ENCODE measurements around the gene PIP4K2B. TPM values are rescaled to one million over a fixed set of nuclear protein-coding genes. Genes with fewer than 3 reads are reported as not detected.
A peak's percentile ranks its signal among the peaks of the same experiment; 100 is the strongest.

The PIP4K2B gene
- total and polyA plus RNA-seq, 8 donors = 39.8 to 94.3 (median 87.0) TPM

- peaks cover 0 to 3% of the 10 kb centered on the region in 2 donors for H3K4me1 ChIP-seq
- ATAC-seq = no peak
- TF ChIP-seq, protein P1, sequence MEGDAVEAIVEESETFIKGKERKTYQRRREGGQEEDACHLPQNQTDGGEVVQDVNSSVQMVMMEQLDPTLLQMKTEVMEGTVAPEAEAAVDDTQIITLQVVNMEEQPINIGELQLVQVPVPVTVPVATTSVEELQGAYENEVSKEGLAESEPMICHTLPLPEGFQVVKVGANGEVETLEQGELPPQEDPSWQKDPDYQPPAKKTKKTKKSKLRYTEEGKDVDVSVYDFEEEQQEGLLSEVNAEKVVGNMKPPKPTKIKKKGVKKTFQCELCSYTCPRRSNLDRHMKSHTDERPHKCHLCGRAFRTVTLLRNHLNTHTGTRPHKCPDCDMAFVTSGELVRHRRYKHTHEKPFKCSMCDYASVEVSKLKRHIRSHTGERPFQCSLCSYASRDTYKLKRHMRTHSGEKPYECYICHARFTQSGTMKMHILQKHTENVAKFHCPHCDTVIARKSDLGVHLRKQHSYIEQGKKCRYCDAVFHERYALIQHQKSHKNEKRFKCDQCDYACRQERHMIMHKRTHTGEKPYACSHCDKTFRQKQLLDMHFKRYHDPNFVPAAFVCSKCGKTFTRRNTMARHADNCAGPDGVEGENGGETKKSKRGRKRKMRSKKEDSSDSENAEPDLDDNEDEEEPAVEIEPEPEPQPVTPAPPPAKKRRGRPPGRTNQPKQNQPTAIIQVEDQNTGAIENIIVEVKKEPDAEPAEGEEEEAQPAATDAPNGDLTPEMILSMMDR (IDR thresholded peaks at IDR 0.05) = no peak
Measured at GRCh38 chr17:38762231-38762630, 37.1 kb downstream of the PIP4K2B start.

DNA sequence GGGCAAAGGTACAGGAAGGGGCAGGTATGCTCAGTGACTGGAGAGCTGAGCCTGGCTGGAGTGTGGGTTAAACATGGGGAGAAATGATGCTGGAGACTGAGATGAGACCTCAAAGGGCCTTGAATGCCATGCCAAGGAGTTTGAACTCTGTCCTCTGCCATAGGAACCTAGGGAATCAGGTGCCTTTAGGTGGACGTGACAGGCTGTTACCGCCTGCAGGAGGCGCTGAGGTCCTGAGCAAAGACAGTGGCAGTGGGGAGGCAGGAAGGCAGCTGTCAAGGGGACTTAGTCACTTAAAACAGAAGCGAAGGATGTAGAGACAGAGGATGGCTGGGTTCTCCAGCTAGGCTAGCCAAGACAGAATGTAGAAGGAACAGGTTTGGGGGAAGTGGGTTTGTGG, 37.7 kb downstream of the PIP4K2B start:
- H3K9me3 ChIP-seq = no peaks in the 10 kb centered on the region
- H3K4me3 ChIP-seq = no peak overlapping the region
- TF ChIP-seq, protein P1 (IDR thresholded peaks at IDR 0.05) = no peak
- peaks cover 0 to 3% of the 10 kb centered on the region in 2 donors for H3K4me1 ChIP-seq
- H3K36me3 ChIP-seq = peaks cover 0 to 100% of the 10 kb centered on the region in 2 donors
- H3K27me3 ChIP-seq = no peaks in the 10 kb centered on the region
- ATAC-seq (no peak), DNase-seq (no peak)
- no peak overlapping the region for H3K27ac ChIP-seq
- intact Hi-C loops (cut with DNase I) = no loop called here

More at GRCh38 chr17:38762231-38762630, 37.1 kb downstream of the PIP4K2B start:
- Histone ChIP-seq H3K36me3 (peaks cover 0 to 100% of the 10 kb centered on the region in 2 donors), H3K9me3 (no peaks in the 10 kb centered on the region), H3K27ac (no peak overlapping the region), H3K27me3 (no peaks in the 10 kb centered on the region), H3K4me3 (no peak overlapping the region)
- intact Hi-C loops (cut with DNase I) = no loop called here
- no peak for DNase-seq

- Histone ChIP-seq H3K36me3 (peaks cover 0 to 43% of the 10 kb centered on the region in 2 donors), H3K4me3 (peak overlapping the region; percentile 91 to 97), H3K27me3 (peaks cover 0 to 36% of the 10 kb centered on the region in 2 donors), H3K9me3 (no peaks in the 10 kb centered on the region), H3K4me1 (peaks cover 10 to 54% of the 10 kb centered on the region in 2 donors), H3K27ac (peak overlapping the region; percentile 76 to 90)
- TF ChIP-seq, protein P1 (IDR thresholded peaks at IDR 0.05) = no peak
- DNase-seq (peak in 1 of 4 donors; percentile 80), ATAC-seq (no peak)
- intact Hi-C loops (cut with DNase I) = no loop called here
Measured at GRCh38 chr17:38753071-38753506, 46.3 kb downstream of the PIP4K2B start.

DNA sequence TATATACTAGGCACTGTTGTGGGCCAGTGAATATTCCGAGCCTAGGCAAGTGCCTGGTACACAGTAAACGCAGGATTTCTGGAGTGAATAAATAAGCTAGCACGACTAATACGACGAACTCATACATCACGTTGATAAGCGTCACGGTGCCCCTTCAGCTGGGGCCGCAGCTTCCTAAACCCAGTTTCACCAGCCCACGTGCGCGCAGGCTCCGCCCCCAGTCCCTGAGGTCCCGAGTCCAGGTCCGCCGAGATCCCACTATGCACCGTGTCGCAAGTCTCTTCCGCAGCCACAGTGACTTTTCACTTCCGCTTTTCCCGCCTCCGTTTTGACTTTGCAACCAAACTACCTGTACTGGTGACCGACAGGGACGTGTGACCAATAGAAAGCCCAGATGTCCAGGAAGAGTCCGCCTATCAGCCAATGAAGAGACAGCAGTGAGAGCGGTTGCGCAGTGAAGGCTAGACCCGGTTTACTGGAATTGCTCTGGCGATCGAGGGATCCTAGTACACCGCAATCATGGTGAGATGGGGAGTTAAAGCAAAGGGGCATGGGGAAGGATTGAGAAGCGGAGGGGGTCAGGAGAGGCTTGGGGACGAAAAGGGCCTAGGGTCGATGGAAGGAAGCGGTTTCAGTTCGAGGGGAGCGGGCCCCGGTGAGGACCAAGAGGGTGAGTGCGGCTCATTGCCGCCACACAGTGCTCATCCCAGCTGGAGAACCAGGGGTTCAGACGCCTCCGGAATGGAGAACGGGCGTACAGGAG, 46.9 kb downstream of the PIP4K2B start, which contains the start of gene PSMB3:
Gene PSMB3, plus strand, starts transcription at position 434 of the 763 bp plus-strand sequence. Its CDS starts 86 bp downstream, at position 520.
- Histone ChIP-seq H3K27me3 (peaks cover 0 to 42% of the 10 kb centered on the region in 2 donors), H3K27ac (peak within 1 kb of the TSS; percentile 88 to 90), H3K4me1 (peaks cover 10 to 59% of the 10 kb centered on the region in 2 donors), H3K4me3 (peak within 1 kb of the TSS; percentile 91 to 97), H3K9me3 (no peaks in the 10 kb centered on the region), H3K36me3 (peaks cover 0 to 37% of the 10 kb centered on the region in 2 donors)
- TF ChIP-seq, protein P1 (IDR thresholded peaks at IDR 0.05) = peak in 1 of 2 donors; percentile 20
- ATAC-seq (peak; percentile 79), DNase-seq (peak; percentile 97 to 99 (median 98))
- intact Hi-C loops (cut with DNase I) = no loop called here

- DNase-seq (peak; percentile 82 to 92 (median 88)), ATAC-seq (peak; percentile 53)
- H3K27ac ChIP-seq = peak overlapping the region; percentile 88 to 90
- H3K27me3 ChIP-seq = peaks cover 0 to 48% of the 10 kb centered on the region in 2 donors
- H3K4me1 ChIP-seq = peaks cover 12 to 65% of the 10 kb centered on the region in 2 donors
- peaks cover 0 to 31% of the 10 kb centered on the region in 2 donors for H3K36me3 ChIP-seq
- intact Hi-C loops (cut with DNase I) = no loop called here
- TF ChIP-seq, protein P1 (IDR thresholded peaks at IDR 0.05) = no peak
- peak overlapping the region; percentile 91 to 97 for H3K4me3 ChIP-seq
- no peaks in the 10 kb centered on the region for H3K9me3 ChIP-seq
Measured at GRCh38 chr17:38751808-38752307, 47.5 kb downstream of the PIP4K2B start.
